SK-N-SH treated with all-trans-retinoic acid at 6 μM for 48 hours (cell line): ENCODE measurements around the gene OR2A25.
A peak's percentile ranks its signal among the peaks of the same experiment; 100 is the strongest.

Experiments used
- ATAC-seq: fragments of 200-7000 bp; cut with Tn5 transposase; 3 replicates; pipeline ENCODE4 v1.9.1; 2020; ENCODE audit warnings: mild to moderate bottlenecking, moderate library complexity
- ARNTL ChIP-seq: fragments of 450-650 bp; formaldehyde crosslinking; IDR thresholded peaks from 2 replicates; pipeline ENCODE4 v1.5.0; 2020; ENCODE audit warnings: low read depth, mild to moderate bottlenecking, moderate library complexity, borderline replicate concordance
- BACH2 ChIP-seq: fragments of 250-450 bp; sonication (Bioruptor Pico); IDR thresholded peaks from 2 replicates; pipeline ENCODE4 v1.9.0; 2021; ENCODE audit warnings: mild to moderate bottlenecking, borderline replicate concordance
- CSDC2 ChIP-seq: fragments of 250-450 bp; sonication (Bioruptor Pico); IDR thresholded peaks from 2 replicates; pipeline ENCODE4 v1.5.0; 2020; ENCODE audit warnings: mild to moderate bottlenecking, moderate library complexity
- ESRRG ChIP-seq: fragments of 250-450 bp; sonication (Bioruptor Pico); IDR thresholded peaks from 2 replicates; pipeline ENCODE4 v1.6.1; 2021; ENCODE audit warnings: mild to moderate bottlenecking
- ISL1 ChIP-seq: fragments of 250-450 bp; sonication (Bioruptor Pico); IDR thresholded peaks from 2 replicates; pipeline ENCODE4 v2.1.2; 2022; ENCODE audit warnings: mild to moderate bottlenecking, moderate library complexity
- OSR1 ChIP-seq: fragments of 250-450 bp; sonication (Bioruptor Pico); IDR thresholded peaks from 2 replicates; pipeline ENCODE4 v1.8.0; 2022; ENCODE audit warnings: moderate library complexity, mild to moderate bottlenecking, inconsistent platforms
- PPARA ChIP-seq: fragments of 250-450 bp; sonication (Bioruptor Pico); IDR thresholded peaks from 2 replicates; pipeline ENCODE4 v1.5.0; 2020; ENCODE audit warnings: mild to moderate bottlenecking, borderline replicate concordance
- RARB ChIP-seq: fragments of 250-450 bp; sonication (Bioruptor Pico); IDR thresholded peaks from 2 replicates; pipeline ENCODE4 v1.8.0; 2021; ENCODE audit warnings: mild to moderate bottlenecking, moderate library complexity
- SNAI2 ChIP-seq: fragments of 250-450 bp; sonication (Bioruptor Pico); IDR thresholded peaks from 2 replicates; pipeline ENCODE4 v1.5.0; 2020; ENCODE audit warnings: mild to moderate bottlenecking, moderate library complexity
- TOX ChIP-seq: fragments of 250-450 bp; sonication (Bioruptor Pico); IDR thresholded peaks from 2 replicates; pipeline ENCODE4 v1.8.0; 2021; ENCODE audit warnings: mild to moderate bottlenecking, moderate library complexity, borderline replicate concordance
- ZC3H10 ChIP-seq: fragments of 250-450 bp; sonication (Bioruptor Pico); IDR thresholded peaks from 2 replicates; pipeline ENCODE4 v1.5.1; 2021; ENCODE audit warnings: mild to moderate bottlenecking, moderate library complexity
- ZFP3 ChIP-seq: fragments of 250-450 bp; sonication (Bioruptor Pico); IDR thresholded peaks from 2 replicates; pipeline ENCODE4 v1.5.0; 2020; ENCODE audit warnings: mild to moderate bottlenecking, moderate library complexity
- ZFP30 ChIP-seq: fragments of 450-650 bp; formaldehyde crosslinking; IDR thresholded peaks from 2 replicates; pipeline ENCODE4 v1.5.0; 2022; ENCODE audit warnings: mild to moderate bottlenecking, moderate library complexity
- ZNF565 ChIP-seq: fragments of 450-650 bp; formaldehyde crosslinking; conservative IDR thresholded peaks from 2 replicates; pipeline ENCODE4 v1.5.0; 2020; ENCODE audit warnings: low read depth, mild to moderate bottlenecking, moderate library complexity
- ZNF70 ChIP-seq: fragments of 450-650 bp; formaldehyde crosslinking; IDR thresholded peaks from 2 replicates; pipeline ENCODE4 v1.5.0; 2020; ENCODE audit warnings: mild to moderate bottlenecking, moderate library complexity
- ZNF8 ChIP-seq: fragments of 450-650 bp; formaldehyde crosslinking; IDR thresholded peaks from 2 replicates; pipeline ENCODE4 v1.5.0; 2020; ENCODE audit warnings: mild to moderate bottlenecking, moderate library complexity
- TF ChIP-seq, protein P1 (sequence below): fragments of 250-450 bp; sonication (Bioruptor Pico); IDR thresholded peaks from 2 replicates; pipeline ENCODE4 v1.5.0; 2020; ENCODE audit warnings: mild to moderate bottlenecking, moderate library complexity
- TF ChIP-seq, protein P2 (sequence below): fragments of 250-450 bp; sonication (Bioruptor Pico); IDR thresholded peaks from 2 replicates; pipeline ENCODE4 v1.8.0; 2020; ENCODE audit warnings: mild to moderate bottlenecking, moderate library complexity, borderline replicate concordance
- TF ChIP-seq, protein P3 (sequence below): fragments of 250-450 bp; sonication (Bioruptor Pico); IDR thresholded peaks from 2 replicates; pipeline ENCODE4 v1.5.1; 2020; ENCODE audit warnings: low read depth, mild to moderate bottlenecking, moderate library complexity
- TF ChIP-seq, protein P4 (sequence below): fragments of 250-450 bp; sonication (Bioruptor Pico); IDR thresholded peaks from 2 replicates; pipeline ENCODE4 v1.8.0; 2021; ENCODE audit warnings: low read depth, mild to moderate bottlenecking, moderate library complexity, borderline replicate concordance
- TF ChIP-seq, protein P5 (sequence below): fragments of 250-450 bp; sonication (Bioruptor Pico); IDR thresholded peaks from 2 replicates; pipeline ENCODE4 v1.5.1; 2021; ENCODE audit warnings: mild to moderate bottlenecking, moderate library complexity

The OR2A25 gene

DNA sequence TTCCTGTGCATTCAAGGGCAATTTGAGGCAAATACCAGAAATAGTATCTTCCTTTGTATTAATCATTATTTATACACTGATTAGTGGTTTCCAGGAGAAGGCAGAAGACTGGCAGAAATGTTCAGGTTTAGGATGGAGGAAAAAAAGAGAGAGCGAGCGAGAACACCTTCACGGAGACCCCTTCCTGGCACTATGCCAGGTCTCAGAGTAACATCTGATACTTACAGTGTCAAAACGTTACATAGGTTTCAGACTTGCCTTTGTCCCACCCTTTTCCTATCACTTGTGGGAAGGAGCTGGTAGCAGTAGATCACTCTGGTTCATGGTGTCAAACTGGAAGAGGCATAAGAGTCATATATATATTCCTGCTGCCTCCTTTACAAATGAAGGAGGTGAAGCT lies 17.1 kb downstream of the OR2A25 start:
- ATAC-seq, result no peak
- no peak for TF ChIP-seq ESRRG (CRISPR knock-in tag)

DNA sequence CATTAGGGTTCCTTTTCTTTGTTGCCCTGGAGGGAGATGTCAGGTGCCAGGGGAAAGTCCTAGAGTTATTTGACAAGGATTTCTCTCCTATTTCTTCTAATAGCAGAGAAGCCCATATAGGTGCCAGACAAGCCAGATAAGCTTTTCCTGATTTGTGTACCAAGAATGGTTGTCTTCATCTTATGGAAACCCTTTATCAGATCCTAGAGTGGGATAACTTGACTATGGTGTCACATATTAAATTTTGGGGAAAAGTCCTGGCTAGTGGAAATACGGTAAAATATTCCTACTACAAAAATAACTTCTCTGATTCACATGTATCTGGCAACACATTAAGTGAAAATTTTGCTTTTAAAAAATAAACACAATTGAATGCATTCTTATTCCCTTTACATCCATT lies 17.6 kb downstream of the OR2A25 start:
- ATAC-seq, result no peak

DNA sequence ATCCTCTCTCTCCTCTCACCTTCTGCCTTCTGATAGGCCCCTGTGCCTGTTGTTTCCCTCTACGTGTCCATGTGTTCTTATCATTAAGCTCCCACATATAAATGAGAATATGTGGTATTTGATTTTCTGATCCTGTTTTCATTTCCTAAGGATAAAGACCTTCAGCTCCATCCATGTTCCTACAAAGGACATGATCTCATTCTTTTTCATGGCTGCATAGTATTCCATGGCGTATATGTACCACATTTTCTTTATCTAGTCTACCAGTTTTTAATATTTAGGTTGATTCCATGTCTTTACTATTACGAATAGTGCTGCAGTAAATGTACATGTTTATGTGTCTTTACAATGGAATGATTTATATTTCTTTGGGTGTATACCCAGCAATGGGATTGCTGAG lies 21.1 kb downstream of the OR2A25 start:
- peak; percentile 95 for TF ChIP-seq ZNF8 (CRISPR knock-in tag)
- no peak for TF ChIP-seq ZNF565 (CRISPR knock-in tag)
- ATAC-seq, result no peak

More for the DNA sequence above, 17.6 kb downstream of the OR2A25 start:
- TF ChIP-seq ZNF70 (CRISPR knock-in tag) (no peak), CSDC2 (no peak), BACH2 (CRISPR knock-in tag) (no peak), ISL1 (no peak), ZNF8 (CRISPR knock-in tag) (no peak), ZFP3 (CRISPR knock-in tag) (no peak), ESRRG (CRISPR knock-in tag) (no peak), ZFP30 (CRISPR knock-in tag) (no peak), PPARA (CRISPR knock-in tag) (no peak), SNAI2 (CRISPR knock-in tag) (no peak)
- TF ChIP-seq, protein P1, sequence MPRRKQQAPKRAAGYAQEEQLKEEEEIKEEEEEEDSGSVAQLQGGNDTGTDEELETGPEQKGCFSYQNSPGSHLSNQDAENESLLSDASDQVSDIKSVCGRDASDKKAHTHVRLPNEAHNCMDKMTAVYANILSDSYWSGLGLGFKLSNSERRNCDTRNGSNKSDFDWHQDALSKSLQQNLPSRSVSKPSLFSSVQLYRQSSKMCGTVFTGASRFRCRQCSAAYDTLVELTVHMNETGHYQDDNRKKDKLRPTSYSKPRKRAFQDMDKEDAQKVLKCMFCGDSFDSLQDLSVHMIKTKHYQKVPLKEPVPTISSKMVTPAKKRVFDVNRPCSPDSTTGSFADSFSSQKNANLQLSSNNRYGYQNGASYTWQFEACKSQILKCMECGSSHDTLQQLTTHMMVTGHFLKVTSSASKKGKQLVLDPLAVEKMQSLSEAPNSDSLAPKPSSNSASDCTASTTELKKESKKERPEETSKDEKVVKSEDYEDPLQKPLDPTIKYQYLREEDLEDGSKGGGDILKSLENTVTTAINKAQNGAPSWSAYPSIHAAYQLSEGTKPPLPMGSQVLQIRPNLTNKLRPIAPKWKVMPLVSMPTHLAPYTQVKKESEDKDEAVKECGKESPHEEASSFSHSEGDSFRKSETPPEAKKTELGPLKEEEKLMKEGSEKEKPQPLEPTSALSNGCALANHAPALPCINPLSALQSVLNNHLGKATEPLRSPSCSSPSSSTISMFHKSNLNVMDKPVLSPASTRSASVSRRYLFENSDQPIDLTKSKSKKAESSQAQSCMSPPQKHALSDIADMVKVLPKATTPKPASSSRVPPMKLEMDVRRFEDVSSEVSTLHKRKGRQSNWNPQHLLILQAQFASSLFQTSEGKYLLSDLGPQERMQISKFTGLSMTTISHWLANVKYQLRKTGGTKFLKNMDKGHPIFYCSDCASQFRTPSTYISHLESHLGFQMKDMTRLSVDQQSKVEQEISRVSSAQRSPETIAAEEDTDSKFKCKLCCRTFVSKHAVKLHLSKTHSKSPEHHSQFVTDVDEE, result no peak
- TF ChIP-seq, protein P2, sequence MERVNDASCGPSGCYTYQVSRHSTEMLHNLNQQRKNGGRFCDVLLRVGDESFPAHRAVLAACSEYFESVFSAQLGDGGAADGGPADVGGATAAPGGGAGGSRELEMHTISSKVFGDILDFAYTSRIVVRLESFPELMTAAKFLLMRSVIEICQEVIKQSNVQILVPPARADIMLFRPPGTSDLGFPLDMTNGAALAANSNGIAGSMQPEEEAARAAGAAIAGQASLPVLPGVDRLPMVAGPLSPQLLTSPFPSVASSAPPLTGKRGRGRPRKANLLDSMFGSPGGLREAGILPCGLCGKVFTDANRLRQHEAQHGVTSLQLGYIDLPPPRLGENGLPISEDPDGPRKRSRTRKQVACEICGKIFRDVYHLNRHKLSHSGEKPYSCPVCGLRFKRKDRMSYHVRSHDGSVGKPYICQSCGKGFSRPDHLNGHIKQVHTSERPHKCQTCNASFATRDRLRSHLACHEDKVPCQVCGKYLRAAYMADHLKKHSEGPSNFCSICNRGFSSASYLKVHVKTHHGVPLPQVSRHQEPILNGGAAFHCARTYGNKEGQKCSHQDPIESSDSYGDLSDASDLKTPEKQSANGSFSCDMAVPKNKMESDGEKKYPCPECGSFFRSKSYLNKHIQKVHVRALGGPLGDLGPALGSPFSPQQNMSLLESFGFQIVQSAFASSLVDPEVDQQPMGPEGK (CRISPR knock-in tag), result no peak
- TF ChIP-seq, protein P3, sequence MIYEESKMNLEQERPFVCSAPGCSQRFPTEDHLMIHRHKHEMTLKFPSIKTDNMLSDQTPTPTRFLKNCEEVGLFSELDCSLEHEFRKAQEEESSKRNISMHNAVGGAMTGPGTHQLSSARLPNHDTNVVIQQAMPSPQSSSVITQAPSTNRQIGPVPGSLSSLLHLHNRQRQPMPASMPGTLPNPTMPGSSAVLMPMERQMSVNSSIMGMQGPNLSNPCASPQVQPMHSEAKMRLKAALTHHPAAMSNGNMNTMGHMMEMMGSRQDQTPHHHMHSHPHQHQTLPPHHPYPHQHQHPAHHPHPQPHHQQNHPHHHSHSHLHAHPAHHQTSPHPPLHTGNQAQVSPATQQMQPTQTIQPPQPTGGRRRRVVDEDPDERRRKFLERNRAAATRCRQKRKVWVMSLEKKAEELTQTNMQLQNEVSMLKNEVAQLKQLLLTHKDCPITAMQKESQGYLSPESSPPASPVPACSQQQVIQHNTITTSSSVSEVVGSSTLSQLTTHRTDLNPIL (CRISPR knock-in tag), result no peak

DNA sequence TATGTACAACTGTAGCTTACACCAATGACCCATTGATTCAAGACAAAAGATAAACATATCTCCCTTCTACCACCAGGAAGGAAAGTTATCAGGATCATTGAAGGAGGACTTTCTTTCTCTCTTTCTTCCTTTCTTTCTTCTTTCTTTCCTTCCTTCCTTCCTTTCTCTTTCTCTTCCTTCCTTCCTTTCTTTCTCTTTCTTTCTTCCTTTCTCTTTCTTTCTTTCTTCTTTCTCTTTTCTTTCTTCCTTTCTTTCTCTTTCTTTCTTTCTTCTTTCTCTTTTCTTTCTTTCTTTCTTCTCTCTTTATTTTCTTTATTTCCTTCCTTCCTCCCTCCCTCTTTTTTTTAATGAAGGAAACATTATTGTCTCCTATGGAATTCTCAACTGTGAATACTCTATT lies 29.2 kb downstream of the OR2A25 start:
- ATAC-seq, result no peak
- TF ChIP-seq RARB (CRISPR knock-in tag) (no peak), ARNTL (CRISPR knock-in tag) (no peak), ZNF565 (CRISPR knock-in tag) (no peak), TOX (CRISPR knock-in tag) (no peak), ZFP3 (CRISPR knock-in tag) (no peak), ZC3H10 (CRISPR knock-in tag) (no peak), OSR1 (CRISPR knock-in tag) (no peak)
- TF ChIP-seq, protein P4, sequence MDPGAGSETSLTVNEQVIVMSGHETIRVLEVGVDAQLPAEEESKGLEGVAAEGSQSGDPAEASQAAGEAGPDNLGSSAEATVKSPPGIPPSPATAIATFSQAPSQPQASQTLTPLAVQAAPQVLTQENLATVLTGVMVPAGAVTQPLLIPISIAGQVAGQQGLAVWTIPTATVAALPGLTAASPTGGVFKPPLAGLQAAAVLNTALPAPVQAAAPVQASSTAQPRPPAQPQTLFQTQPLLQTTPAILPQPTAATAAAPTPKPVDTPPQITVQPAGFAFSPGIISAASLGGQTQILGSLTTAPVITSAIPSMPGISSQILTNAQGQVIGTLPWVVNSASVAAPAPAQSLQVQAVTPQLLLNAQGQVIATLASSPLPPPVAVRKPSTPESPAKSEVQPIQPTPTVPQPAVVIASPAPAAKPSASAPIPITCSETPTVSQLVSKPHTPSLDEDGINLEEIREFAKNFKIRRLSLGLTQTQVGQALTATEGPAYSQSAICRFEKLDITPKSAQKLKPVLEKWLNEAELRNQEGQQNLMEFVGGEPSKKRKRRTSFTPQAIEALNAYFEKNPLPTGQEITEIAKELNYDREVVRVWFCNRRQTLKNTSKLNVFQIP (CRISPR knock-in tag), result no peak
- TF ChIP-seq, protein P2 (CRISPR knock-in tag), result no peak
- TF ChIP-seq, protein P1, result no peak
- TF ChIP-seq, protein P5, sequence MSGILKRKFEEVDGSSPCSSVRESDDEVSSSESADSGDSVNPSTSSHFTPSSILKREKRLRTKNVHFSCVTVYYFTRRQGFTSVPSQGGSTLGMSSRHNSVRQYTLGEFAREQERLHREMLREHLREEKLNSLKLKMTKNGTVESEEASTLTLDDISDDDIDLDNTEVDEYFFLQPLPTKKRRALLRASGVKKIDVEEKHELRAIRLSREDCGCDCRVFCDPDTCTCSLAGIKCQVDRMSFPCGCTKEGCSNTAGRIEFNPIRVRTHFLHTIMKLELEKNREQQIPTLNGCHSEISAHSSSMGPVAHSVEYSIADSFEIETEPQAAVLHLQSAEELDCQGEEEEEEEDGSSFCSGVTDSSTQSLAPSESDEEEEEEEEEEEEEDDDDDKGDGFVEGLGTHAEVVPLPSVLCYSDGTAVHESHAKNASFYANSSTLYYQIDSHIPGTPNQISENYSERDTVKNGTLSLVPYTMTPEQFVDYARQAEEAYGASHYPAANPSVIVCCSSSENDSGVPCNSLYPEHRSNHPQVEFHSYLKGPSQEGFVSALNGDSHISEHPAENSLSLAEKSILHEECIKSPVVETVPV, result no peak
